Measurements from ENCODE around the gene FITM2.

- TF ChIP-seq ZBTB33 (IDR thresholded peaks at IDR 0.05) = no peak
- TF ChIP-seq RFX5 (IDR thresholded peaks at IDR 0.05; ENCODE audit: low read depth, low read length) = no peak
These were observed 15.0 kb downstream of the FITM2 start for GRCh38 chr20:44296011-44296410.

Data from GM12878 (cell line).